B cell (primary cell): Measurements from ENCODE around the gene ITGB1. TPM values are rescaled to one million over a fixed set of nuclear protein-coding genes. Genes with fewer than 3 reads are reported as not detected.

Experiments
- ATAC-seq: fragments of 200-7000 bp; cut with Tn5 transposase; one replicate; pipeline ENCODE4 v1.10.0; 2021; ENCODE audit warnings: low read depth, mild to moderate bottlenecking, moderate number of reproducible peaks, moderate library complexity
- CTCF ChIA-PET: fragments of 350-600 bp; sonication (Branson Sonifier 250); formaldehyde crosslinking; loops from one replicate; lab custom pipeline; 2021; ENCODE audit warnings: antibody characterized with exemption, inconsistent platforms; lab: Charles Lee
- POLR2A ChIA-PET: fragments of 350-600 bp; sonication (Branson Sonifier 250); formaldehyde crosslinking; loops from one replicate; lab custom pipeline; 2021; ENCODE audit warnings: antibody characterized with exemption; lab: Charles Lee
- DNase-seq: peaks from one replicate; pipeline ENCODE4 v3.0.0; 2013
- H2AFZ ChIP-seq: 2 replicates; pipeline ENCODE4 v1.6.1; 2012; ENCODE audit warnings: mild to moderate bottlenecking, low read depth, low read length; ENCODE audit not compliant: insufficient read depth, poor library complexity, severe bottlenecking
- H3K27ac ChIP-seq, 2 donors: 1 replicate in 1 of 2; 2 replicates in 1 of 2; pipeline ENCODE4 v1.5.1; 2012 to 2013; ENCODE audit warnings: low read length in 2 of 2, mild to moderate bottlenecking in 2 of 2, moderate library complexity in 1 of 2
- H3K27me3 ChIP-seq, 4 experiments: fragments of 200-600 bp in 1 of 4; sonication (generic) in 1 of 4; replicated peaks in 1 of 4; 1 replicate in 2 of 4; 2 replicates in 2 of 4; pipeline versions ENCODE4 v1.6.1 to v1.7.0; 2013 to 2016; ENCODE audit warnings: low read length in 3 of 4, mild to moderate bottlenecking in 2 of 4, mixed read lengths in 1 of 4, moderate library complexity in 1 of 4; ENCODE audit not compliant: insufficient read depth in 4 of 4, control insufficient read depth in 3 of 4; ENCODE audit errors: control extremely low read depth in 1 of 4
- H3K36me3 ChIP-seq, 2 experiments: replicated peaks in 1 of 2; 1 replicate in 1 of 2; 2 replicates in 1 of 2; pipeline versions ENCODE4 v1.6.1 to v1.7.1; 2013; ENCODE audit warnings: low read length in 1 of 2; ENCODE audit not compliant: insufficient read depth in 2 of 2, control insufficient read depth in 1 of 2; ENCODE audit errors: control extremely low read depth in 1 of 2, extremely low read depth in 1 of 2
- H3K4me1 ChIP-seq, 2 donors: fragments of 200-600 bp in 1 of 2; sonication (generic) in 1 of 2; 1 replicate in 1 of 2; 2 replicates in 1 of 2; pipeline versions ENCODE4 v1.5.1 to v1.6.1; 2013 to 2017; ENCODE audit warnings: low read length in 2 of 2; ENCODE audit not compliant: control insufficient read depth in 2 of 2, insufficient read depth in 2 of 2
- H3K4me2 ChIP-seq: replicated peaks from 2 replicates; pipeline ENCODE3; 2012; ENCODE audit warnings: mild to moderate bottlenecking, low read depth, low read length; ENCODE audit not compliant: poor library complexity, severe bottlenecking
- H3K4me3 ChIP-seq, 5 experiments: fragments of 200-600 bp in 1 of 5; sonication (generic) in 1 of 5; 1 replicate in 3 of 5; 2 replicates in 2 of 5; pipeline versions ENCODE4 v1.5.1 to v1.7.0; 2011 to 2016; ENCODE audit warnings: low read length in 4 of 5, mild to moderate bottlenecking in 4 of 5, low read depth in 2 of 5, control low read depth in 1 of 5, moderate library complexity in 1 of 5; ENCODE audit not compliant: insufficient read depth in 1 of 5; ENCODE audit errors: control extremely low read depth in 1 of 5, extremely low read depth in 1 of 5
- H3K79me2 ChIP-seq: fragments of 200-600 bp; sonication (generic); one replicate; pipeline ENCODE4 v1.6.0; 2016; ENCODE audit warnings: low read length; ENCODE audit not compliant: control insufficient read depth, insufficient read depth
- H3K9ac ChIP-seq: fragments of 200-600 bp; sonication (generic); 2 replicates; pipeline ENCODE4 v1.6.1; 2017; ENCODE audit warnings: mild to moderate bottlenecking, low read length, moderate library complexity
- H3K9me3 ChIP-seq, 3 donors: one replicate each; pipeline versions ENCODE4 v1.6.1 to v1.7.1; 2013; ENCODE audit warnings: low read length in 2 of 3; ENCODE audit not compliant: control insufficient read depth in 2 of 3, insufficient read depth in 1 of 3; ENCODE audit errors: control extremely low read depth in 1 of 3
- H4K20me1 ChIP-seq: 2 replicates; pipeline ENCODE4 v1.6.0; 2012; ENCODE audit warnings: mild to moderate bottlenecking, low read length; ENCODE audit not compliant: insufficient read depth, control insufficient read depth, poor library complexity, severe bottlenecking
- H3K27ac Mint-ChIP-seq: one replicate; pipeline ENCODE4 v1.8.0; 2021; ENCODE audit warnings: mixed read lengths
- H3K27me3 Mint-ChIP-seq: one replicate; pipeline ENCODE4 v1.8.0; 2021; ENCODE audit warnings: mixed read lengths
- H3K4me1 Mint-ChIP-seq: one replicate; pipeline ENCODE4 v1.8.0; 2021; ENCODE audit warnings: mixed read lengths
- H3K4me3 Mint-ChIP-seq: one replicate; pipeline ENCODE4 v1.8.0; 2021; ENCODE audit warnings: mixed read lengths
- H3K9me3 Mint-ChIP-seq: one replicate; pipeline ENCODE4 v1.8.0; 2022; ENCODE audit warnings: mixed read lengths; ENCODE audit not compliant: insufficient read depth
- CTCF ChIP-seq: fragments of 200-600 bp; IDR thresholded peaks from one replicate; pipeline ENCODE4 v1.8.0; 2022; ENCODE audit warnings: antibody characterized with exemption, mild to moderate bottlenecking
- EZH2 ChIP-seq: IDR thresholded peaks from 2 replicates; pipeline ENCODE4 v1.6.1; 2012; ENCODE audit warnings: borderline replicate concordance, low read depth, mild to moderate bottlenecking, moderate library complexity, low read length; ENCODE audit not compliant: insufficient read depth, poor library complexity, severe bottlenecking
- WGBS: methylation state at CpG from one replicate; pipeline ENCODE4 v1.1.5; 2013; ENCODE audit warnings: missing lambda C conversion rate; ENCODE audit not compliant: insufficient coverage; 5-methylcytosine and 5-hydroxymethylcytosine counted together
- intact Hi-C: fragments of 100-400 bp; cut with micrococcal nuclease; formaldehyde crosslinking; loops from one replicate; pipeline ENCODE4 v1.10.0; 2022
- polyA plus RNA-seq: library from polyadenylated mRNA; depleted of rRNA; stranded (reverse); fragments of >200 nt; gene quantifications from 2 replicates; pipeline ENCODE4 v1.2.3, GENCODE V29; 2012
- total RNA-seq, 2 donors: library from RNA; stranded (reverse); fragments of 120-200 nt in 1 of 2; gene quantifications; 1 replicate in 1 of 2; 2 replicates in 1 of 2; pipeline versions ENCODE4 v1.2.3 to v1.2.4, GENCODE V29; 2013 to 2022

ITGB1 gene
- total and polyA plus RNA-seq, 2 donors (not counting 1 experiment from before 2014, with no cell fraction given), result 30.8 to 128 TPM

GRCh38 chr10:32893916-32894664, 63.9 kb downstream of the ITGB1 start:
- no peak overlapping the region for H3K27ac Mint-ChIP-seq
- no peaks in the 10 kb centered on the region for H3K4me1 Mint-ChIP-seq

More at GRCh38 chr10:32893916-32894664, 63.9 kb downstream of the ITGB1 start:
- Histone ChIP-seq H3K4me1 (no peaks in the 10 kb centered on the region), H2AFZ (no peak overlapping the region), H3K27me3 (no peaks in the 10 kb centered on the region), H3K79me2 (no peaks in the 10 kb centered on the region), H3K36me3 (peaks cover 0 to 6% of the 10 kb centered on the region in 2 experiments), H4K20me1 (no peaks in the 10 kb centered on the region), H3K9me3 (no peaks in the 10 kb centered on the region), H3K9ac (no peak overlapping the region), H3K4me2 (no peak overlapping the region), H3K4me3 (no peak overlapping the region), H3K27ac (no peak overlapping the region)
- intact Hi-C loops, result no loop called here
- TF ChIP-seq CTCF (no peak), EZH2 (no peak)
- ChIA-PET CTCF (no interaction called here), POLR2A (no interaction called here)
- ATAC-seq, result no peak
- no CpG with 5 or more reads among the region's 2 CpGs for WGBS
- no peaks in the 10 kb centered on the region for H3K9me3 Mint-ChIP-seq
- H3K4me3 Mint-ChIP-seq, result no peak overlapping the region
- no peak for DNase-seq
- no peaks in the 10 kb centered on the region for H3K27me3 Mint-ChIP-seq
